OCI-LY7 (cell line): ENCODE data around the gene LDLRAD4. TPM values are rescaled to one million over a fixed set of nuclear protein-coding genes. Genes with fewer than 3 reads are reported as not detected.

Experiments used
- BruUV-seq: library from RNA; stranded (reverse); fragments of 400-500 nt; replicated peaks from 2 replicates; lab custom pipeline; 2021; lab: Mats Ljungman, UMichigan
- CTCF ChIA-PET: fragments of 300-600 bp; sonication (Branson Sonifier 250); formaldehyde crosslinking; loops from one replicate; lab custom pipeline; 2022; ENCODE audit warnings: antibody characterized with exemption; ENCODE audit not compliant: unreplicated experiment; lab: Charles Lee
- POLR2A ChIA-PET: fragments of 300-600 bp; sonication (Branson Sonifier 250); formaldehyde crosslinking; loops from one replicate; lab custom pipeline; 2022; ENCODE audit warnings: antibody characterized with exemption; lab: Charles Lee
- DNase-seq: peaks from one replicate; pipeline ENCODE4 v3.0.0-alpha.2; 2015; ENCODE audit warnings: low spot score
- H2AFZ ChIP-seq: fragments of 200-600 bp; sonication (generic), shearing (Covaris generic); 2 replicates; pipeline ENCODE4 v1.6.1; 2014; ENCODE audit warnings: mild to moderate bottlenecking, antibody characterized with exemption, low read length, moderate library complexity
- H3K27ac ChIP-seq: fragments of 200-600 bp; sonication (generic); 2 replicates; pipeline ENCODE4 v1.5.1; 2014; ENCODE audit warnings: mixed run types, low read depth, mild to moderate bottlenecking, moderate library complexity, low read length, inconsistent platforms; ENCODE audit not compliant: poor library complexity, severe bottlenecking
- H3K36me3 ChIP-seq: fragments of 200-600 bp; sonication (generic); 2 replicates; pipeline ENCODE4 v1.6.1; 2014; ENCODE audit warnings: mild to moderate bottlenecking, antibody characterized with exemption, low read length, moderate library complexity, mixed read lengths; ENCODE audit not compliant: insufficient read depth
- H3K4me1 ChIP-seq: fragments of 200-600 bp; sonication (generic); 2 replicates; pipeline ENCODE4 v1.5.1; 2014; ENCODE audit warnings: mild to moderate bottlenecking, low read length; ENCODE audit not compliant: insufficient read depth, poor library complexity, severe bottlenecking
- H3K4me2 ChIP-seq: fragments of 200-600 bp; sonication (generic); 2 replicates; pipeline ENCODE4 v1.6.1; 2014; ENCODE audit warnings: mild to moderate bottlenecking, low read length
- H3K4me3 ChIP-seq: fragments of 200-600 bp; sonication (generic); 2 replicates; pipeline ENCODE4 v1.5.1; 2014; ENCODE audit warnings: mild to moderate bottlenecking, low read depth, low read length; ENCODE audit not compliant: poor library complexity, severe bottlenecking
- H3K79me2 ChIP-seq: fragments of 200-600 bp; sonication (generic); 2 replicates; pipeline ENCODE4 v1.6.1; 2016; ENCODE audit warnings: low read depth, mild to moderate bottlenecking, low read length, moderate library complexity, mixed read lengths; ENCODE audit not compliant: insufficient read depth
- H3K9me2 ChIP-seq: fragments of 200-600 bp; sonication (generic); 2 replicates; pipeline ENCODE4 v1.6.1; 2016; ENCODE audit warnings: mild to moderate bottlenecking, low read length, mixed read lengths; ENCODE audit not compliant: insufficient read depth
- H3K9me3 ChIP-seq: fragments of 200-600 bp; sonication (generic); 2 replicates; pipeline ENCODE4 v1.6.1; 2014; ENCODE audit warnings: mild to moderate bottlenecking, mixed run types, low read length, mixed read lengths
- H4K20me1 ChIP-seq: fragments of 200-600 bp; sonication (generic); 2 replicates; pipeline ENCODE4 v1.6.1; 2014; ENCODE audit warnings: mild to moderate bottlenecking, antibody characterized with exemption, low read length, moderate library complexity, mixed read lengths; ENCODE audit not compliant: insufficient read depth
- CTCF ChIP-seq: fragments of 200-600 bp; sonication (generic); conservative IDR thresholded peaks from 2 replicates; pipeline ENCODE4 v1.5.1; 2014; ENCODE audit warnings: mild to moderate bottlenecking, antibody characterized with exemption, low read length, moderate library complexity, mixed read lengths
- EZH2phosphoT487 ChIP-seq: fragments of 200-600 bp; sonication (generic); IDR thresholded peaks from 2 replicates; pipeline ENCODE4 v1.6.1; 2018; ENCODE audit warnings: low read depth, borderline replicate concordance, mild to moderate bottlenecking, mixed run types, antibody characterized with exemption, low read length, moderate library complexity, mixed read lengths
- intact Hi-C: fragments of 100-400 bp; cut with micrococcal nuclease; formaldehyde crosslinking; loops from one replicate; pipeline ENCODE4 v1.10.0; 2022; ENCODE audit not compliant: unreplicated experiment
- total RNA-seq, 2 experiments: library from RNA; depleted of rRNA in 1 of 2; stranded (reverse); fragments of >200 nt in 1 of 2; shearing (Covaris generic) in 1 of 2; gene quantifications; 2 replicates each; pipeline ENCODE4 v1.2.3, GENCODE V29; 2014 to 2022

LDLRAD4 gene
- total RNA-seq, 2 experiments from 2014 or later, result 26.2 to 43.8 TPM

- no TSS peak for BruUV-seq
- no peaks in the 10 kb centered on the region for H3K9me2 ChIP-seq
- POLR2A ChIA-PET, result interaction anchor here (0.7 kb wide), 1 partner anchor 9 kb away, joined by 3 read pairs; no protein-coding TSS in a partner anchor
- H3K27ac ChIP-seq, result no peak overlapping the region
- H3K4me1 ChIP-seq, result no peaks in the 10 kb centered on the region
- H4K20me1 ChIP-seq, result no peaks in the 10 kb centered on the region
- TF ChIP-seq EZH2phosphoT487 (no peak), CTCF (no peak)
- DNase-seq, result no peak
- H3K79me2 ChIP-seq, result no peaks in the 10 kb centered on the region
- CTCF ChIA-PET, result interaction anchor here (0.6 kb wide), 1 partner anchor 83 kb away, joined by 5 read pairs; no protein-coding TSS in a partner anchor
- no peak overlapping the region for H2AFZ ChIP-seq
- H3K9me3 ChIP-seq, result peaks cover 8% of the 10 kb centered on the region; the same call in 1 of the 2 replicates
- H3K36me3 ChIP-seq, result peaks cover 3% of the 10 kb centered on the region; the same call in 1 of the 2 replicates
- no peak overlapping the region for H3K4me3 ChIP-seq
- H3K4me2 ChIP-seq, result no peak overlapping the region
- intact Hi-C loops, result loop anchor here (10.0 kb wide), 1 partner anchor 77 kb away; no protein-coding TSS in a partner anchor
Measured at GRCh38 chr18:13471971-13472628, 253.5 kb downstream of the LDLRAD4 start.

GRCh38 chr18:13473751-13474150, 255.2 kb downstream of the LDLRAD4 start:
- Histone ChIP-seq H4K20me1 (no peaks in the 10 kb centered on the region), H3K4me3 (no peak overlapping the region), H2AFZ (no peak overlapping the region), H3K4me2 (no peak overlapping the region), H3K79me2 (no peaks in the 10 kb centered on the region), H3K9me3 (no peaks in the 10 kb centered on the region), H3K9me2 (no peaks in the 10 kb centered on the region), H3K4me1 (no peaks in the 10 kb centered on the region), H3K27ac (no peak overlapping the region), H3K36me3 (peaks cover 4% of the 10 kb centered on the region; the same call in 1 of the 2 replicates)
- BruUV-seq, result no TSS peak
- POLR2A ChIA-PET, result no interaction called here
- CTCF ChIA-PET, result no interaction called here
- intact Hi-C loops, result loop anchor here (10.0 kb wide), 1 partner anchor 79 kb away; no protein-coding TSS in a partner anchor
- no peak for DNase-seq
- TF ChIP-seq CTCF, result no peak
- no peak for TF ChIP-seq EZH2phosphoT487

- ChIA-PET POLR2A (no interaction called here), CTCF (no interaction called here)
- Histone ChIP-seq H3K27ac (no peak overlapping the region), H3K9me2 (no peaks in the 10 kb centered on the region), H4K20me1 (no peaks in the 10 kb centered on the region), H3K79me2 (no peaks in the 10 kb centered on the region), H3K9me3 (no peaks in the 10 kb centered on the region), H3K4me2 (no peak overlapping the region), H3K4me3 (no peak overlapping the region), H2AFZ (no peak overlapping the region), H3K4me1 (no peaks in the 10 kb centered on the region), H3K36me3 (peaks cover 4% of the 10 kb centered on the region; the same call in 1 of the 2 replicates)
- TF ChIP-seq CTCF, result no peak
- no peak for TF ChIP-seq EZH2phosphoT487
- DNase-seq, result no peak
- intact Hi-C loops, result loop anchor here (10.0 kb wide), 1 partner anchor 80 kb away; no protein-coding TSS in a partner anchor
- no TSS peak for BruUV-seq
Measured at GRCh38 chr18:13474336-13474735, 255.8 kb downstream of the LDLRAD4 start.
